Loucy (cell line): ENCODE results near the gene CST4.

Source experiments
- H2AFZ ChIP-seq: fragments of 200-600 bp; sonication (generic); 2 replicates; pipeline ENCODE4 v1.6.0; 2016; ENCODE audit warnings: antibody characterized with exemption, mild to moderate bottlenecking, low read length, moderate library complexity
- H3F3A ChIP-seq: fragments of 200-600 bp; 2 replicates; pipeline ENCODE4 v1.6.0; 2016; ENCODE audit warnings: antibody characterized with exemption, low read depth, mild to moderate bottlenecking
- H3K27me3 ChIP-seq: fragments of 200-600 bp; sonication (generic); 2 replicates; pipeline ENCODE4 v1.6.1; 2014; ENCODE audit warnings: low read length, mild to moderate bottlenecking; ENCODE audit not compliant: insufficient read depth, poor library complexity, severe bottlenecking
- H3K36me3 ChIP-seq: fragments of 200-600 bp; sonication (generic); 2 replicates; pipeline ENCODE4 v1.6.1; 2016; ENCODE audit warnings: low read length; ENCODE audit not compliant: insufficient read depth
- H3K4me1 ChIP-seq: fragments of 200-600 bp; sonication (generic); 2 replicates; pipeline ENCODE4 v1.5.1; 2014; ENCODE audit warnings: low read length, mild to moderate bottlenecking; ENCODE audit not compliant: insufficient read depth, poor library complexity, severe bottlenecking
- H3K4me2 ChIP-seq: fragments of 200-600 bp; sonication (generic); 2 replicates; pipeline ENCODE4 v1.6.0; 2014; ENCODE audit warnings: antibody characterized with exemption, low read length, low read depth, mild to moderate bottlenecking; ENCODE audit not compliant: poor library complexity, severe bottlenecking
- H3K4me3 ChIP-seq: fragments of 200-600 bp; sonication (generic); 2 replicates; pipeline ENCODE4 v1.5.1; 2014; ENCODE audit warnings: low read length, mild to moderate bottlenecking, mixed read lengths; ENCODE audit not compliant: poor library complexity, severe bottlenecking
- H3K79me2 ChIP-seq: fragments of 200-600 bp; sonication (generic); 2 replicates; pipeline ENCODE4 v1.6.1; 2014; ENCODE audit warnings: low read length; ENCODE audit not compliant: insufficient read depth
- H3K9ac ChIP-seq: fragments of 200-600 bp; sonication (generic); 2 replicates; pipeline ENCODE4 v1.6.0; 2014; ENCODE audit warnings: mild to moderate bottlenecking, low read depth, low read length, moderate library complexity; ENCODE audit not compliant: poor library complexity, severe bottlenecking
- H3K9me2 ChIP-seq: fragments of 200-600 bp; sonication (generic); replicated peaks from 2 replicates; pipeline ENCODE4 v1.6.1; 2016; ENCODE audit warnings: low read depth, low read length, mixed read lengths
- H3K9me3 ChIP-seq: fragments of 200-600 bp; sonication (generic); 2 replicates; pipeline ENCODE4 v1.6.1; 2014; ENCODE audit warnings: mild to moderate bottlenecking, antibody characterized with exemption, low read length, low read depth; ENCODE audit not compliant: insufficient read depth
- H4K20me1 ChIP-seq: fragments of 200-600 bp; sonication (generic); 2 replicates; pipeline ENCODE4 v1.6.0; 2014; ENCODE audit warnings: antibody characterized with exemption, low read length, mild to moderate bottlenecking; ENCODE audit not compliant: insufficient read depth, poor library complexity, severe bottlenecking
- CTCF ChIP-seq: fragments of 200-600 bp; sonication (generic); conservative IDR thresholded peaks from 2 replicates; pipeline ENCODE4 v1.5.1; 2014; ENCODE audit warnings: mild to moderate bottlenecking, antibody characterized with exemption, low read length
- EZH2phosphoT487 ChIP-seq: fragments of 200-600 bp; IDR thresholded peaks from 2 replicates; pipeline ENCODE4 v1.6.1; 2018; ENCODE audit warnings: antibody characterized with exemption, mild to moderate bottlenecking, moderate library complexity, borderline replicate concordance

The CST4 gene

GRCh38 chr20:23691675-23692074 is 2.8 kb upstream of the CST4 start:
- H3K27me3 ChIP-seq: no peaks in the 10 kb centered on the region
- H4K20me1 ChIP-seq: no peaks in the 10 kb centered on the region
- no peaks in the 10 kb centered on the region for H3K9me3 ChIP-seq
- no peak overlapping the region for H2AFZ ChIP-seq
- H3F3A ChIP-seq: no peaks in the 10 kb centered on the region
- no peak overlapping the region for H3K9ac ChIP-seq
- no peak overlapping the region for H3K4me3 ChIP-seq
- TF ChIP-seq CTCF (no peak), EZH2phosphoT487 (no peak)
- no peaks in the 10 kb centered on the region for H3K9me2 ChIP-seq
- no peaks in the 10 kb centered on the region for H3K79me2 ChIP-seq
- no peaks in the 10 kb centered on the region for H3K36me3 ChIP-seq
- H3K4me1 ChIP-seq: no peaks in the 10 kb centered on the region
- no peak overlapping the region for H3K4me2 ChIP-seq

GRCh38 chr20:23690581-23690980 is 1.7 kb upstream of the CST4 start:
- no peaks in the 10 kb centered on the region for H3K79me2 ChIP-seq
- no peaks in the 10 kb centered on the region for H3K27me3 ChIP-seq
- H3K4me2 ChIP-seq: no peak overlapping the region
- no peaks in the 10 kb centered on the region for H3K36me3 ChIP-seq
- no peaks in the 10 kb centered on the region for H3K4me1 ChIP-seq
- H3K9me2 ChIP-seq: no peaks in the 10 kb centered on the region
- no peak overlapping the region for H3K4me3 ChIP-seq
- no peaks in the 10 kb centered on the region for H3F3A ChIP-seq
- H3K9ac ChIP-seq: no peak overlapping the region
- H2AFZ ChIP-seq: no peak overlapping the region
- TF ChIP-seq CTCF (no peak), EZH2phosphoT487 (no peak)
- no peaks in the 10 kb centered on the region for H3K9me3 ChIP-seq
- H4K20me1 ChIP-seq: no peaks in the 10 kb centered on the region

GRCh38 chr20:23689399-23689690 is 507 bp upstream of the CST4 start:
- Histone ChIP-seq H3K4me2 (no peak overlapping the region), H3K4me1 (no peaks in the 10 kb centered on the region), H3K9ac (no peak overlapping the region), H3K36me3 (no peaks in the 10 kb centered on the region), H3K4me3 (no peak overlapping the region), H4K20me1 (no peaks in the 10 kb centered on the region), H3K9me3 (no peaks in the 10 kb centered on the region), H3F3A (no peaks in the 10 kb centered on the region), H2AFZ (no peak overlapping the region), H3K27me3 (no peaks in the 10 kb centered on the region), H3K9me2 (no peaks in the 10 kb centered on the region), H3K79me2 (no peaks in the 10 kb centered on the region)
- TF ChIP-seq EZH2phosphoT487: no peak
- TF ChIP-seq CTCF: no peak
